Left lobe of liver (tissue), 2 donors: ENCODE data around the gene TRIM9. TPM values are rescaled to one million over a fixed set of nuclear protein-coding genes. Genes with fewer than 3 reads are reported as not detected.

Experiments
- ATAC-seq: fragments of 200-7000 bp; cut with Tn5 transposase; one replicate; pipeline ENCODE4 v1.9.1; 2020; ENCODE audit warnings: mild to moderate bottlenecking, moderate library complexity
- DNase-seq: peaks from one replicate; pipeline ENCODE4 v3.0.0-alpha.2; 2020; ENCODE audit warnings: low spot score
- total RNA-seq: library from RNA; stranded (reverse); gene quantifications from one replicate; pipeline ENCODE4 v1.2.1, GENCODE V29; 2021
- donor health status: DM: no; HTN: no; CAD: no; lungs with moderate emphysema.
- donor health status: DM: no; HTN: yes; CAD: no.

Gene TRIM9
- total RNA-seq, 1 donor from 2014 or later: 0.20 TPM

DNA sequence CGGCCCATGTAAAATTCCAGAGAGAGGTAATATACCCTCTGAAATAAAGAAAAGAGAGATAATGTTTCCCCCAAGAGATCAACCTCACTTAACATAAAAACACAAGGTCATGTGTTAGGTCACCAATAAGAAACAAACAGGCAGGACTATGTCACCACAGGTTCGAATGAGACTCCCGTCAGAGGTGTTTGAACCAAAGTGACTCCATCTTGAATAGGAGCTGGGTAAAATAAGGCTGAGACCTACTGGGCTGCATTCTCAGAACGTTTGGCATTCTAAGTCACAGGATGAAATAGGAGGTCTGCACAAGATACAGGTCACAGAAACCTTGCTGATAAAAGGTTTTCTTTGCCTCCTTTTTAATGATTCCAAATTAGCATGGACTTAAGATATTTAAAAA, 157.1 kb downstream of the TRIM9 start:
- ATAC-seq: no peak
- DNase-seq: no peak

DNA sequence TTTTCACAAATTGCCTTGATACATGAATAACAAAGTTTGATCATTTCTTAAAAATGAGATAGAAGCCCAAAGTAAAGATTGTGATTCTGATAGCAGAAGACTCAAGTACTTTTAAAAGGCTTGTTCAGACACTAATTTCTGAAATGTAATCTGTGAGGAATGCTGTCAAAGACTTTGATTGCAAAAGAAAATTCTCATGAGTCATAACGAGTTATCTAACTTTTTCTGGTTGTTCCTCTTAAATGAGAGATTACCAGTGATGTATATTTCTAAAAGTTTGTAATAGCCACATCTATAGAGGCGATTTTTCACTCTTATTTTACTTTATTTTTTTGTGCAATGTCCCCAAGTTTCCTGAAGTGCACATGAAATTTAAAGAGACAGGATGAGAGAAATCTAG, 157.6 kb downstream of the TRIM9 start:
- no peak for DNase-seq
- no peak for ATAC-seq

DNA sequence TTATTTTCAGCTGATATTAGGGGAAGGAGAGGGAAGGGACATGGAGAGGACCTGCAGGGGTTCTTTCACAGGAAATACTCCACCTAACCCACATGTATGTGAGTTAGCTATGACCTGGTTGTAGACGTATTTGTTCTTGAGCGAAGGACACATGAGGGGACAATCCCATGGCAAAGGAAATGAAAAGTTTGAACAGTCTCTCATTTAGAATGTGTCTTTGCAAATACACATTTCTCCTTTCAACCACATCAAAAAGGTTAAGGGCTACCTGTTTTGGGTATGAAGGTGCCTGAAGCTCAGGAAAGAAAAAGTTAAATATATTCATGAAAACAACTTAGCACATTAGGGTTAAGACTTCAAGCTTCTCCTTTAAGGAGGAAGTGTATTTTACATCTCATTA, 158.0 kb downstream of the TRIM9 start:
- ATAC-seq (no peak), DNase-seq (no peak)

DNA sequence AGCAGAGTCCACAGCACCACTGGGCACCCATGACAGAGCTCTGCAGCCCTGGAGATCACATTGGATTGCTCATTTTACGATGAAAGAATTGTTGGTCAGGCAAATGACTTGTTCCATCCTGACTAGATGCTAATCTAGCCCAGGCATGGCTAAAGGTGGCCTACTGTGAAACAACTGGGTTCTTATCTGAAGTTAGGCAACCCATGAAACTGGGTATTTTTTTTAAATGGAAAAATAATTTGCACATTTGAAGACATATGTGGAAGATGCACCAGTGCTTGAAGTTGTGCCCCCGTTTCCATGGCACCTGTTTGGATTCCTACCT, 158.9 kb downstream of the TRIM9 start:
- ATAC-seq (no peak), DNase-seq (no peak)

DNA sequence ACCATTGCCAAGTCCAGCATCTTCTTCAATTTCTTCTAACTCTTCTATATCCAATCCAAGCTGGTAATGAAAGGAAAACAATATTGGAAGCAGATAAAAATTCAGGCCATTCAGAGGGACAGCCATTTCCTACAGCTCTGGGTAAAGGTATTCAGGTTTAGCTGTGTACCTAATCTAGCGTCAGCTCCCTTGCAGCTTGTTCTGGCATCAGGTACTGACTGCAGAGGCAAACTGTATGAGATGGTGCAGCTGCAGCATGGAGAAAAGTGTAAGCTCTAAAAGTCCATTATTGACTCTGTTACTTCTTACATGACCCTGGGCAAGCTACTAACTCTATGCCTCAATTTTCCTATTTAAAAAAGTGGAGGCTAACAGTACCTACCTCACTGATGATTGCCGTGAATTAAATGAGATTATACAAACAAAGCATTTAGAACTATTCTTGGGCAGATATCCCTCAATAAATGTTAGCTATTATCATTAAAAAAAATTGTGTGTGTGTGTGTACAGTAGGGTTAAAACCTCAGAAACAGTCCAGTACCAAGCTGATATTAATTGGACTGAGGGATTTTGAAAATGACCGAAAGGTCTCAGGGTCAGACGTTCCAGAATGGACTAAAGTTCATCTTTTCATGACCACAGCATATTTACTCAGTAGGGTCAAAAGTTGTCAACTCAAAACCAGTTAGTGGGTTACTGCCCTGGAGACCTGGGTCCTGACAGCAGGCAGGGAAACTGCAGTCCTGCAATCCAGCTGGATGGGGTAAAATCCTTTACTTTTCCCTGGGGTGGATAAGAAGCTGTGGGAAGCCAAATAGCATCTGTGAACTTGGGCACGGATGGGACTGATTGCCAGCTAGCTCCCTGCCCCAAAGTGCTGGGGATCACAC, 159.5 kb downstream of the TRIM9 start:
- DNase-seq (peak; percentile 73), ATAC-seq (peak; percentile 91)

DNA sequence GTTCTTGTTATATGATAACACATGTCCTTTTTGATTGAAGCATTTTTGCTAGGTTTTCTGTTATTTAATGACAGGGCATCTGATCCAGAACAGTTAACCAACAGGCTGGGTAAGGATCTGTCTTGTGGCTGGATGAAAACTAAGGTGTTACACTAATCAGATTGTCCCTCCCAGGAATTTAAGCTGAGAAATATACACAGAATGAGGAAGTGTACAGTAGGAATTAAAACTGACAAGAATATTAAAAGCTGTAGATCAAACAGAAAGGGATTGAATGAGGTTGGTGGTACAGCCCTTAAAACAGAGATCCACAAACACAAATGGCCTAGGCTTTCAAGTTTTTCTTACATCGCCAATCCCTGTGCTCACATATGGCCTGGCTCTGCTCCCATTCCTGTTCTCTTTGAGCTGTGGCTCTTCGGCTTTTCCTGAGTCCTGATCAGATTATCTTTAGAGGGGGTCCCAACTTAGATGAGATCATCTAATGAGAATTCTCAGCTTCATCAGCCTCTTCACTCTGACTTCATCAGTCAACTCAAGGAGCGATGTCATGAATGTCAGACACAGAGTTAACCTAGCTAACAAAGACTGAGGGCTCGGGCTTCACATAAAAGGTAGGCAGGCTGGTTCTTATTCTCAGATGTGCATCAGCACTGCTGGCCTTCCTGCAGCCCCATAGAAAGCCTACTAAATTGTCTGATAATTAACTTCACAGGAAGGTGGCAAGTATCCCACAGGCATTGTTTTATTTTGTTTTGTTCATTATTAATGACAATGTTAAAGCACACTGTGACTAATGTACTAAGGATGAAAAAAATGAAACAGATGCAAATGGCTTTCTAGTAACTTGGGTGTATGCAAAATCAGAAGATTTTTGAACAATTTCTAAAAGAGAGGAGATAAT, 162.1 kb downstream of the TRIM9 start:
- DNase-seq: no peak
- ATAC-seq: no peak

DNA sequence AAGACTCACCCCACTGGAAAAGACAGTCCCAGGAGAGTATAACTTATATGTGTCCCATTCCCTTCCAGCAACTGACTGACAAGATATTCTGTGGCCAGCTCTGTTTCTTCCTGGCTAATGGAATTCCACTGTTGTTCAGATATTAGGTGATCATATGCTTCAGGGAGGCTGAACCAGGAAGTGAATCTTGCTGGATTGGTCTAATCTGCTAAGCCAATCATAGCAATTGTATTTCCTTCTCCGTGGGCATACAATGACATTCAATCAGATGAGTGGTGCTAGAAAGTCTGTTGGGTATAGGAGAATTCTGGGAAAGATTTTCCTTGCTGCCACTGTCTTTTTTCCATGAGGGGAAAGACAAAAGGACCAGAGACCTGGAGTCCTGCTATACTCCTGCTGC, 162.7 kb downstream of the TRIM9 start:
- ATAC-seq: no peak
- DNase-seq: no peak

DNA sequence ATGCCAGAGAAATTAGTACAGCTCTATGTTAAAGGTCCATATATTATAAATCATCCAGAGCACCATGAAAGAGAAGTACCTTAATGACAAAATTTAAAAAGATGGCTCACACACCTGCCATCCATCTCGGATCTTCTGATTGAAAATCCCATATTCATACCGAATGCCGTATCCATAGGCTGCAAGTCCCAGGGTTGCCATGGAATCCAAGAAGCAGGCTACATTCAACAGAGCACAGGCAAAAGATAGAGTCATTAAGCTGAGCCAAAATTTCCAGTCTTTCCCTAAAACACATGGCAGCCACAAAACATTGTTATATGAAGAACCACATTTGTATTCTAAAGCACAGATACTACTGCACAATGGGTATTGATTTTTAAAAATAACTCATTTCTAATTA, 163.3 kb downstream of the TRIM9 start:
- no peak for ATAC-seq
- no peak for DNase-seq

DNA sequence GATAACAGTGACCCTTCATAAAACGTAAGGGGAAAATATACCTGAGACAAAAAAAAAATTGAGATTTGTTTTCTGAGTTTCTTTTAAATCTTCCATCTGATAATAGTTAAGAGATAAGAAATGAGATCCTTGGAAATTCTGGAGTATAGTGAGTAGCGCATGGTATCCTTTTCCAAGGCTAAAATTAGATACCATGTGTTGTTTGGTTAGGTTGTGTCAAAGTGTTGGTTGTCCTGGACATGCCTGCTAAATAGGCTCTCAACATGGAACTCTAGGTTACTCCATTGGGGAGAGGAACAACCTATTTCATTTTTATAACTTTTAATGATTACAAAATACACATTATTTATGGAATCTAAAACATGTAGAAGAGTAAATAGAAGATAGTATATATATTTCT, 165.4 kb downstream of the TRIM9 start:
- DNase-seq: no peak
- no peak for ATAC-seq

DNA sequence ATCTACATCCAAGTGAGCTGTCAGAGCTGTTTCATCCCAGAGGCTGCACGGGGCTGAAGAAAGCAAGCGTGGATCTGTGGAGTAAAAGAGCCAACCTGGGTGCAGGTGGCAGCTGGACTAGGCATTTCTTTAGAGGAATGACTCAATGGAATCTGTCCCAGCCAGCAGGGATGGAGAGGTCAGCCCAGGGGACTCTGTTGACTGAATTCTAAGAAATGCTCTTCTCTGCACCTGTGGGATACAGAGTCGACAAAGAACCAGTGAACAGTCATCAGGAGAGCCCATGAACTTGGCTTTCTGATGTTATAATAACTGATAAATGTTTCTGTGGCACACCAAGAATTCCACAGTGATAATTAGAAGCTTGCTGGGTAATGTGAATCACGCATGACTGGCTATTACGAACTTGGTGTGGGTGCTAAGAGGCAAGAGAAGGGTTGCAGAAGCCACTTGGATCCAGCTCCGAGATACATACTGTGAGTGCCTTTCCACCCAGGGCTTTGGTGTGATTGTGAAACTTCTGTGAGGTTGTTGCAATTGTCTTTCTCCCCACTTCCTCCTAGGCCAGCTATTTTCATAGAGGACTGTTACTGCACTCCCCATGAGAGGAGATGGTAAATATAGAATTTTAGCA, 166.8 kb downstream of the TRIM9 start:
- DNase-seq: no peak
- ATAC-seq: peak; percentile 88

DNA sequence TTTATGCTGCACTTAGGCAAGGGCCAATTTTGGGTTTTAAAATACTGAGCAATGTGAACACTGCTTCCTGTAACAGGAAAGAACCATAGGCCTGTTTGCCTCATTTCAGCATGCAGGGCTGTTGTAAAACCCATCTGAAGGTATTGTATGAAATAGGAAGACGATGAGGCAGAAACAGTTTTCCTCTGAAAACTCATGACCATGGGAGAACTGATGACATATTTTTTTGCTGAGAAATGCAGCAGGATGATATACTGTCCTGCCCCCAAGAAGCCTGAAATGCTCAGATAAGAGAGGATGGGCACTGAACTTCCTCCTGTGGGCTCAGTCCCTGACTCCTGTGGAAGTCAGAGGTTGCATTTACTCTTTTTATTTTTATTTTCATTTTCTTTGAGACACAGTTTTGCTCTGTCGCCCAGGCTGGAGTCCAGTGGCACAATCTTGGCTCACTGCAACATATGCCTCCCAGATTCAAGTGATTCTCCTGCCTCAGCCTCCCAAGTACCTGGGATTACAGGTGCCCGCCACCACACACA, 168.0 kb downstream of the TRIM9 start:
- peak; percentile 43 for ATAC-seq
- DNase-seq: no peak

Other genes with a start within 250 kb of the TRIM9 start
- gene ABHD12B, start 223.1 kb downstream of the TRIM9 start, total RNA-seq: not detected
- gene PYGL, start 150.6 kb downstream of the TRIM9 start, total RNA-seq: 99.1 TPM
- gene TMX1, start 145.1 kb upstream of the TRIM9 start, total RNA-seq: 13.3 TPM